K562 (cell line): Measurements from ENCODE around the gene DENND2A. TPM values are rescaled to one million over a fixed set of nuclear protein-coding genes. Genes with fewer than 3 reads are reported as not detected.

Experiments used
- RAD21 ChIP-seq, 2 experiments: fragments of 250-450 bp in 1 of 2; fragments of 450-650 bp in 1 of 2; sonication (Bioruptor Pico) in 1 of 2; formaldehyde crosslinking in 1 of 2; IDR thresholded peaks in 1 of 2; conservative IDR thresholded peaks in 1 of 2; 2 replicates each; pipeline versions ENCODE4 v1.4.0 to v1.8.0; 2020 to 2022; ENCODE audit warnings: mild to moderate bottlenecking in 2 of 2, moderate library complexity in 1 of 2
- REST ChIP-seq, 2 experiments: fragments of 450-650 bp; formaldehyde crosslinking in 1 of 2; IDR thresholded peaks; 2 replicates each; pipeline versions ENCODE4 v1.4.0 to v1.6.1; 2014 to 2020; ENCODE audit warnings: mild to moderate bottlenecking in 2 of 2, borderline replicate concordance in 1 of 2, low read depth in 1 of 2
- TFAP4 ChIP-seq: sonication (generic); formaldehyde crosslinking; IDR thresholded peaks from 2 replicates; pipeline ENCODE4 v1.8.0; 2022; ENCODE audit warnings: missing genetic modification reagents, mild to moderate bottlenecking, moderate library complexity, borderline replicate concordance
- polyA plus RNA-seq, 8 experiments: library from polyadenylated mRNA; depleted of rRNA in 4 of 8; stranded (reverse) in 5 of 8; unstranded in 3 of 8; fragments of >200 nt; fragmentation: Nextera tagmentation in 2 of 8; fragmentation: Illumina TruSeq in 1 of 8; extraction: Ambion mirVana in 2 of 8; extraction: Trizol in 1 of 8; gene quantifications; 2 replicates each; pipeline versions ENCODE4 v1.2.1 to v1.2.3, GENCODE V29; 2011 to 2014; ENCODE audit warnings: inconsistent platforms in 1 of 8, missing spikeins in 1 of 8
- total RNA-seq, 7 experiments: library from RNA; depleted of rRNA in 6 of 7; stranded (reverse); fragments of >200 nt in 6 of 7; fragmentation: Illumina TruSeq in 2 of 7; extraction: Trizol in 2 of 7; gene quantifications; 2 replicates each; pipeline versions ENCODE4 v1.2.1 to v1.2.3, GENCODE V29; 2011 to 2021; ENCODE audit warnings: low replicate concordance in 1 of 7

DENND2A gene
- total and polyA plus RNA-seq, 9 of the 15 experiments (the other 6 are each of a cell fraction or from before 2014, with no cell fraction given), result not detected

DNA sequence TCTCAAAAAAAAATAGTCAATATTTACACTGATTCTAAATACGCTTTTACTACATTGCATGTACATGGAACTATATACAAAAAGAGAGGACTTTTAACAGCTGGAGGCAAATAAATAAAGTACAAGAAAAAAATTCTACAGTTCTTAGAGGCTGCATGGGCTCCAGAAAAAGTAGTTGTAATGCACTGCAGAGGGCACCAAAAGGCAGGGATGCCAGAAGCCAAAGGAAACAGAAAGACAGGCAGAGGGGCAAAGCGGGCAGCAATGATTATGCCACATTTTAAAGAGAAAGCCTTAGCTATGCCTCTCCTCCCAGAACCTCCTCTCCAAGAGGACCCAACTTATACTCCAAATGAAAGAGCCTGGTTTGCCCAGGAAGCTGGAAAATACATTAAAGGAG lies 20.5 kb upstream of the DENND2A start (continued):
- TF ChIP-seq RAD21 (CRISPR knock-in tag; conservative IDR thresholded peaks at IDR 0.05 in 1 of 2, IDR thresholded peaks at IDR 0.05 in 1 of 2) (peak; percentile 28 to 54; a peak in 3 of 4 replicates), TFAP4 (CRISPR knock-in tag) (no peak), REST (IDR thresholded peaks at IDR 0.05; ENCODE audit: borderline replicate concordance) (peak; percentile 20; the same call in 1 of the 2 replicates), REST (CRISPR knock-in tag; IDR thresholded peaks at IDR 0.05; ENCODE audit: low read depth) (no peak)
